ENCODE data around the gene KIR2DL4. TPM values are rescaled to one million over a fixed set of nuclear protein-coding genes. Genes with fewer than 3 reads are reported as not detected.

KIR2DL4 gene
- total and polyA plus RNA-seq, 2 experiments from 2014 or later: not detected

Small RNA genes within 50 kb of the gene (small RNA-seq; reads per million reads assigned to genes)
- gene KIR3DP1 (ENCODE audit: low read depth, low replicate concordance): not detected

Other genes starting within 250 kb of the KIR2DL4 start
- not detected in 2 replicates for gene LILRA2, start 229.8 kb upstream of the KIR2DL4 start, total RNA-seq (2014; rRNA removed; shearing (Covaris generic))
- gene LILRA2, start 229.8 kb upstream of the KIR2DL4 start, polyA plus RNA-seq (2016; fragmentation: Nextera tagmentation; extraction: Ambion mirVana): not detected in 2 replicates
- not detected in 2 replicates for gene LILRA1, start 210.0 kb upstream of the KIR2DL4 start, total RNA-seq (2014; rRNA removed; shearing (Covaris generic))
- not detected in 2 replicates for gene LILRA1, start 210.0 kb upstream of the KIR2DL4 start, polyA plus RNA-seq (2016; fragmentation: Nextera tagmentation; extraction: Ambion mirVana)
- not detected in 2 replicates for gene LILRB1, start 173.1 kb upstream of the KIR2DL4 start, total RNA-seq (2014; rRNA removed; shearing (Covaris generic))
- 0.06 TPM in 1 of 2 replicates, not detected in the other for gene LILRB1, start 173.1 kb upstream of the KIR2DL4 start, polyA plus RNA-seq (2016; fragmentation: Nextera tagmentation; extraction: Ambion mirVana)
- not detected in 2 replicates for gene LILRB4, start 140.6 kb upstream of the KIR2DL4 start, total RNA-seq (2014; rRNA removed; shearing (Covaris generic))
- not detected in 2 replicates for gene LILRB4, start 140.6 kb upstream of the KIR2DL4 start, polyA plus RNA-seq (2016; fragmentation: Nextera tagmentation; extraction: Ambion mirVana)
- gene KIR3DL3, start 79.2 kb upstream of the KIR2DL4 start, total RNA-seq (2014; rRNA removed; shearing (Covaris generic)): not detected in 2 replicates
- gene KIR3DL3, start 79.2 kb upstream of the KIR2DL4 start, polyA plus RNA-seq (2016; fragmentation: Nextera tagmentation; extraction: Ambion mirVana): not detected in 2 replicates
- gene KIR2DL3, start 65.1 kb upstream of the KIR2DL4 start, total RNA-seq (2014; rRNA removed; shearing (Covaris generic)): not detected in 2 replicates
- gene KIR2DL3, start 65.1 kb upstream of the KIR2DL4 start, polyA plus RNA-seq (2016; fragmentation: Nextera tagmentation; extraction: Ambion mirVana): not detected in 2 replicates
- gene KIR2DL1, start 33.8 kb upstream of the KIR2DL4 start, total RNA-seq (2014; rRNA removed; shearing (Covaris generic)): not detected in 2 replicates
- not detected in 2 replicates for gene KIR2DL1, start 33.8 kb upstream of the KIR2DL4 start, polyA plus RNA-seq (2016; fragmentation: Nextera tagmentation; extraction: Ambion mirVana)
- not detected in 2 replicates for gene KIR3DL1, start 12.9 kb downstream of the KIR2DL4 start, total RNA-seq (2014; rRNA removed; shearing (Covaris generic))
- gene KIR3DL1, start 12.9 kb downstream of the KIR2DL4 start, polyA plus RNA-seq (2016; fragmentation: Nextera tagmentation; extraction: Ambion mirVana): not detected in 2 replicates
- not detected in 2 replicates for gene KIR2DS4, start 29.1 kb downstream of the KIR2DL4 start, total RNA-seq (2014; rRNA removed; shearing (Covaris generic))
- gene KIR2DS4, start 29.1 kb downstream of the KIR2DL4 start, polyA plus RNA-seq (2016; fragmentation: Nextera tagmentation; extraction: Ambion mirVana): not detected in 2 replicates
- not detected in 2 replicates for gene KIR3DL2, start 46.8 kb downstream of the KIR2DL4 start, total RNA-seq (2014; rRNA removed; shearing (Covaris generic))
- not detected in 2 replicates for gene KIR3DL2, start 46.8 kb downstream of the KIR2DL4 start, polyA plus RNA-seq (2016; fragmentation: Nextera tagmentation; extraction: Ambion mirVana)
- not detected in 2 replicates for gene FCAR, start 70.6 kb downstream of the KIR2DL4 start, total RNA-seq (2014; rRNA removed; shearing (Covaris generic))
- gene FCAR, start 70.6 kb downstream of the KIR2DL4 start, polyA plus RNA-seq (2016; fragmentation: Nextera tagmentation; extraction: Ambion mirVana): not detected in 2 replicates
- gene NCR1, start 102.5 kb downstream of the KIR2DL4 start, total RNA-seq (2014; rRNA removed; shearing (Covaris generic)): not detected in 2 replicates
- not detected in 2 replicates for gene NCR1, start 102.5 kb downstream of the KIR2DL4 start, polyA plus RNA-seq (2016; fragmentation: Nextera tagmentation; extraction: Ambion mirVana)
- gene NLRP7, start 143.9 kb downstream of the KIR2DL4 start, total RNA-seq (2014; rRNA removed; shearing (Covaris generic)): not detected in 2 replicates
- gene NLRP7, start 143.9 kb downstream of the KIR2DL4 start, polyA plus RNA-seq (2016; fragmentation: Nextera tagmentation; extraction: Ambion mirVana): not detected in 2 replicates
- gene NLRP2, start 162.8 kb downstream of the KIR2DL4 start, total RNA-seq (2014; rRNA removed; shearing (Covaris generic)): not detected in 2 replicates
- not detected in 2 replicates for gene NLRP2, start 162.8 kb downstream of the KIR2DL4 start, polyA plus RNA-seq (2016; fragmentation: Nextera tagmentation; extraction: Ambion mirVana)
- not detected in 2 replicates for gene GP6, start 234.7 kb downstream of the KIR2DL4 start, total RNA-seq (2014; rRNA removed; shearing (Covaris generic))
- not detected in 2 replicates for gene GP6, start 234.7 kb downstream of the KIR2DL4 start, polyA plus RNA-seq (2016; fragmentation: Nextera tagmentation; extraction: Ambion mirVana)

Measured in GM23248 (cell line).